ENCODE results near the gene PORCN. TPM values are rescaled to one million over a fixed set of nuclear protein-coding genes. Genes with fewer than 3 reads are reported as not detected.

The PORCN gene
- 10 to 100 TPM; 13.3 to 18.0 TPM for total RNA-seq
- total RNA-seq, result 12.9 to 15.4 reads per million in 2 donors

DNA sequence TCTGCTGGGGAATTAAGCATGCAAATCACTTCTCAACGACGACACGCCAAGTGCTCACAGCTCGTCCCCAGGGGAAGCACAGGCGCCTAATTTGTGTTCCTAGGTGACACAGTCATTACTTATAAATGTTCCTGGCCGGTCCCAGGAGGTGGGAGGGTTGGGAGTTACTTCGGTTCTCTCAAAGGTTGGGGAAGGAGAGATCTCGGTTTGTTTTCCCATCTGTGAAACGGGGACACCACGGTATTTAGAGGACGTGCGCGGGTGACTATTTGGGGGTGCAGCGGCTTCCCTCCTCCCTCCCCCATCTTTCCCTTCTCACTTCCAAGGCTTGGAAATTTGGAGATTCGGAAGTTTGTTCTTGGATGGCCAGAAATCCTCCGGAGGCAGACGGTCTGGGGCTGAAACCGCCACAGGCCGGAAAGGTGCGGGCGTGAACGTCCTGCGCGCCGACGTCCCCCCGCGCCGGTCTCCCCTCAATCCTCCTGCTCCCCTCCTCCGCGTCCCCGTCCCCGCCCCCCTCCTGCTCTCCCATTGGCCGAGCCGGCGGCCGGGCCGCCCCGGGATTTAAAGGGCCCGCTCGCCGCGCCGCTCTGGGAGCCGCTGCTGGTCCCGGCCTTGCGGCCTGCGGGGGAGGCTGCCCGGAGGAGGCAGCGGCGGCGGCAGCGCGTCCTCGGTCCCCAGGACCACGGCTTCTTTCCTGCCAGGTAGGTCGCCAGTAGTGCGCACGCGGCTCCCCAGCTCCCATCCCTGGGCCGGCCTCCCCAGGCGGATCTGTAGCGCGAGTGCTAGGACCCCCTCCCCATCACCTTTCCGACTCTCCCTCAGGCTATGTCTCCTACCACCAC lies at the start of gene PORCN:
Gene PORCN, plus strand, starts transcription at position 593 of the 845 bp plus-strand sequence. CDS start 829 bp downstream, outside the sequence.
- DNase-seq (peak; percentile 52 to 69 (median 67)), ATAC-seq (peak; percentile 94)
- H3K27me3 Mint-ChIP-seq, result no peaks in the 10 kb centered on the region
- H3K9me3 ChIP-seq (ENCODE audit: control insufficient read depth, low read length, poor library complexity, severe bottlenecking), result no peaks in the 10 kb centered on the region
- peaks cover 15% of the 10 kb centered on the region for H3K4me1 Mint-ChIP-seq
- H3K4me3 Mint-ChIP-seq, result peak within 1 kb of the TSS; percentile 93
- H3K36me3 Mint-ChIP-seq (ENCODE audit: low read depth), result no peaks in the 10 kb centered on the region
- peak within 1 kb of the TSS; percentile 90 for H3K27ac Mint-ChIP-seq

DNA sequence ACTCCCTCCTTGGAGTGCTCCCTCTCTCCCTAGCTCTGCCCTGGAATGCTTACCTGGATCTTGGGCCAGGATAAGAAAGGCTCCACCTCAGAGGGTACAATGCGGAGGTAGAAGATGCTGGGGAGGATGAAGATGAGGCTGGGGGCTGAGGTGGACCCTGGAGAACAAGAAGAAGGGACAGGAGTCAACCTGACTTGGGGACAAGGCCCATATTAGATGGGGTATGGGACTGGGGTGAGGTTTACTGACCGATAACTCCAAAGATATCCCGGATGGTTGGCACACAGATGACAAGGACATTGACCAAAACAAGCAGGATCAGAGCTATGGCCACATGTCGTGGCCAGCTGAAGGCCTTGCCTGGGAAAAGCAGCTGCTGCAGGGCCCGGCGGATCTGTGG lies 49.3 kb upstream of the PORCN start:
- H3K27me3 Mint-ChIP-seq, result no peaks in the 10 kb centered on the region
- no peaks in the 10 kb centered on the region for H3K9me3 ChIP-seq (ENCODE audit: control insufficient read depth, low read length, poor library complexity, severe bottlenecking)
- H3K4me1 Mint-ChIP-seq, result peaks cover 8% of the 10 kb centered on the region
- H3K4me3 Mint-ChIP-seq, result no peak overlapping the region
- no peak overlapping the region for H3K27ac Mint-ChIP-seq
- peaks cover 10% of the 10 kb centered on the region for H3K36me3 Mint-ChIP-seq (ENCODE audit: low read depth)
- no peak for DNase-seq
- no peak for ATAC-seq

DNA sequence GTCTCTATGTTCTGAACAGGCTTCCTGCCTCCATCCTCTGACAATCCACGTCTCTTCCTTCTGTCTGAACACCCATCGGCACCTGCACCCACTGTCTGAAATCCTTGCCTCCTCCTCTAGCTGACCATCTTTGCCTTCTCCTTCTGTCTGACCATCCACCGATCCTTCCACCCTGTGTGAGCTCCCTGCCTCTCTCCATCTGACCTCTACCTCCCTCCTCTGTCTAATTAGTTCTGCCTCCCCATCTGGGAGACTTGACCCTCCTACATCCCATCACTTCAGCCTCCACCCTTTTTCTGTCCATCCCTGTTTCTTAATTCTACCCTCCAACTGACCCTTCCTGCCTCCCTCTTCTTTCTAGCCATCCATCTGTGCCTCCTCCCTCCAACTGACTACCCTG lies 48.8 kb upstream of the PORCN start:
- H3K36me3 Mint-ChIP-seq (ENCODE audit: low read depth), result peaks cover 10% of the 10 kb centered on the region
- DNase-seq (no peak), ATAC-seq (no peak)
- no peaks in the 10 kb centered on the region for H3K27me3 Mint-ChIP-seq
- no peak overlapping the region for H3K4me3 Mint-ChIP-seq
- H3K9me3 ChIP-seq (ENCODE audit: control insufficient read depth, low read length, poor library complexity, severe bottlenecking), result no peaks in the 10 kb centered on the region
- H3K4me1 Mint-ChIP-seq, result peaks cover 9% of the 10 kb centered on the region
- no peak overlapping the region for H3K27ac Mint-ChIP-seq

DNA sequence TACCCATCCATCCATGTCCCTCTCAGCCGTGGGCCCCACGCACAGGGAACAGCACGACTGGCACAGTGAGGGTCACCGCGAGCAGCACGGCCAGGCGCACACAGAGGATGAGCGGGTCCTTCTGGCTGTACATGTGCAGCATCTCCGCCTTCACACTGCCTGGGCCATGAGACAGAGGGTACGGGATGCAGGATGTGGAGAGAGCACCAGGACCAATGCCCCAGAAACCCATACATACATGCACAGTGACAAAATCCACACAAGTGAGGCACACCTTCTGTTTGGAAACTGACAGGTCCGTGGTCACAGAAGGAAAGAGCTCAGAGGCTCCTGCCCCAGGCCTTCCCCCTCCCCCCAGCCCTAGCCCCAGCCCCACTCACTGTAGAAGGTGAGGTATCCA lies 48.2 kb upstream of the PORCN start:
- peaks cover 14% of the 10 kb centered on the region for H3K4me1 Mint-ChIP-seq
- H3K9me3 ChIP-seq (ENCODE audit: control insufficient read depth, low read length, poor library complexity, severe bottlenecking), result no peaks in the 10 kb centered on the region
- no peak for ATAC-seq
- H3K4me3 Mint-ChIP-seq, result no peak overlapping the region
- H3K27me3 Mint-ChIP-seq, result no peaks in the 10 kb centered on the region
- H3K36me3 Mint-ChIP-seq (ENCODE audit: low read depth), result peaks cover 10% of the 10 kb centered on the region
- DNase-seq, result no peak
- H3K27ac Mint-ChIP-seq, result no peak overlapping the region

DNA sequence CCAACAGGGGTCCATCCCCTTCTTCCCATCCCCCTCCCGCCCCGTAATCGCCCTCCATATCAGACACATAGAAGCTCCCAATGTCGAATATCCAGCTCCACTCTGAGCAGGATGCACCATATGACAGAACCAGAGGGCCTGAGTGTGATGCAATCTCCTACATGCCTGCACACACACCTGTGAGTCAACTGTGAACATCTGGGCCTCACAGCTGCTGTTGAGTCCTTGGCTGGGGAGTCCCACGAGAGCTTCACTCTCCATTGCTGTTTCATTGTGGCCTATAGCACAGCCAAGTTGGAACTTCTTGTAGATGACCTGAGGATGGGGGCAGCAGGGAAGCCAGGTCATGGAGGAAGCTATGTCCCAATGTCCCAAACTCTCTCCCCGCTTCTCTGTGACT lies 47.0 kb upstream of the PORCN start:
- Mint-ChIP-seq H3K36me3 (ENCODE audit: low read depth) (peaks cover 12% of the 10 kb centered on the region), H3K4me3 (no peak overlapping the region), H3K27me3 (no peaks in the 10 kb centered on the region), H3K27ac (no peak overlapping the region), H3K4me1 (peaks cover 19% of the 10 kb centered on the region)
- DNase-seq (no peak), ATAC-seq (no peak)
- H3K9me3 ChIP-seq (ENCODE audit: control insufficient read depth, low read length, poor library complexity, severe bottlenecking), result no peaks in the 10 kb centered on the region

DNA sequence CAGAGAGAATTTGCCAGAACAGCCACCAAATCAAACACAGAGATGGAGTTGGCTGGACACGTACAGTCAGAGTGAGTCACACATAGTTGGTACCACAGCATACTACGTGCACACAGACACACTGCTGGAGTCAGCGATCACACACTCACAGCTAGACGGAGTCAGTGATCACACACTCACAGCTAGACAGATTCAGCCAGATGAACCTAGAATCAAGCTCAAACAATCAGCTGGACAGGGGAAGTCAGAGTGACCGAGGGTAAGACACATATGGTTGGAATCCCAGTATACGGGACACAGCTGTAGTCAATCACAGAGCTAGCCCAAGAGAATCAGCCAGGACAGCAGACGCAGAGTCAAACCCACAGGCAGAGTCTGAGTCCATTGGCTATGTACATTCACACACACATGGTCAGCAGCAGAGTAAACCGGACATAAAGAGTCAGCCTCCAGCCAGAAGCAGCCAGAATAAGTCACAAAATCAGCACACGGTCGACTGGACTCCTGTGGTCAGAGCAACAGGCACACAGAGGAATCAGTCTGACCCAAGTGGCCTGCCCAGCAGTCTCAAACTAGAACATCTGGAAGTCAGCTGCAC lies 43.4 kb upstream of the PORCN start:
- DNase-seq, result no peak
- H3K36me3 Mint-ChIP-seq (ENCODE audit: low read depth), result peaks cover 4% of the 10 kb centered on the region
- no peak for ATAC-seq
- peak overlapping the region; percentile 67 for H3K27ac Mint-ChIP-seq
- no peaks in the 10 kb centered on the region for H3K27me3 Mint-ChIP-seq
- peaks cover 28% of the 10 kb centered on the region for H3K4me1 Mint-ChIP-seq
- peak overlapping the region; percentile 53 for H3K4me3 Mint-ChIP-seq
- H3K9me3 ChIP-seq (ENCODE audit: control insufficient read depth, low read length, poor library complexity, severe bottlenecking), result no peaks in the 10 kb centered on the region

DNA sequence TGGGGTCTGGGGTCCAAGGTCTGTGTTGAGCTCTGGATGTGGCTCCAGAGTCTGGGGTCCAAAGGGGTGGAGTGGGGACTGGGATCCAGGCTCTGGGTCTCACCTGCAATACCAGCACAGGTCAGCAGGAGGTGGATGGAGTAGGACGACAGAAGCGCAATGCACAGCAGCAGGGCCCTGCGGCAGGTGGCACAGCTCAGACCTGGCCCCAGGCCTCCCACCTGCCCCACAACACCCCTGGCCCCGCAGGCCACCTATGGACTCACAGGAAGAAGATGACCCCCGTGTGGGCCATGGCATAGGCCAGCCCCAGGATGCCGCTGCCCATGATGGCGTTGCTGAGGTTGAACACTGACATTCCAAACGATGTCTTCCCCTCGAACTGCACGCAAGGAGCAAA lies 42.1 kb upstream of the PORCN start:
- Mint-ChIP-seq H3K36me3 (ENCODE audit: low read depth) (peaks cover 4% of the 10 kb centered on the region), H3K4me1 (peaks cover 29% of the 10 kb centered on the region), H3K27ac (no peak overlapping the region), H3K27me3 (no peaks in the 10 kb centered on the region), H3K4me3 (peak overlapping the region; percentile 98)
- DNase-seq, result no peak
- no peaks in the 10 kb centered on the region for H3K9me3 ChIP-seq (ENCODE audit: control insufficient read depth, low read length, poor library complexity, severe bottlenecking)
- ATAC-seq, result no peak

DNA sequence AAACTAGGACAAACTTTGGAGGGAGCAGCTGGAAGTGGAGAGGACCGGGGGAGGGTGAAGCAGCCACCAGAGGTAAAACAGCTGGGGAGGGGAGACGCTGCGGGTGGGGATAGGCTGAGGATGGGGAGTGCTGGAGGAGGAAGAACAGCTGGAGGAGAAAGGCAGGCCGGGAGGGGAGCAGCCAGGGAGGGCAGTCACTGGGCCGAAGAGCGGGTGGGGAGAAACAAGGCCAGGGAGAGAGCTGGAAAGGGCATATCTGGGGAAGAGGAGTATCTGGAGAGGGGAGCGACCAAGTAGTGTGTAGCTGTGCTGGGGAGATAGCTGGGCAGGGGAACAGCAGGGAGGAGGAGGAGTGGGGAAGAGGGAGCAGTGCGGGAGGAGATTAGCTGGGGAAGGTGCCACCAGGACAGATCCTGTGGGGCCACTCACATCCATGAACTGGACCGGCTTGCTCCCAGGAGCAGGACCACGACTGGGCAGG lies 41.5 kb upstream of the PORCN start:
- no peaks in the 10 kb centered on the region for H3K9me3 ChIP-seq (ENCODE audit: control insufficient read depth, low read length, poor library complexity, severe bottlenecking)
- no peak overlapping the region for H3K27ac Mint-ChIP-seq
- DNase-seq, result no peak
- peaks cover 4% of the 10 kb centered on the region for H3K36me3 Mint-ChIP-seq (ENCODE audit: low read depth)
- H3K27me3 Mint-ChIP-seq, result no peaks in the 10 kb centered on the region
- ATAC-seq, result no peak
- peaks cover 29% of the 10 kb centered on the region for H3K4me1 Mint-ChIP-seq
- H3K4me3 Mint-ChIP-seq, result peak overlapping the region; percentile 98

DNA sequence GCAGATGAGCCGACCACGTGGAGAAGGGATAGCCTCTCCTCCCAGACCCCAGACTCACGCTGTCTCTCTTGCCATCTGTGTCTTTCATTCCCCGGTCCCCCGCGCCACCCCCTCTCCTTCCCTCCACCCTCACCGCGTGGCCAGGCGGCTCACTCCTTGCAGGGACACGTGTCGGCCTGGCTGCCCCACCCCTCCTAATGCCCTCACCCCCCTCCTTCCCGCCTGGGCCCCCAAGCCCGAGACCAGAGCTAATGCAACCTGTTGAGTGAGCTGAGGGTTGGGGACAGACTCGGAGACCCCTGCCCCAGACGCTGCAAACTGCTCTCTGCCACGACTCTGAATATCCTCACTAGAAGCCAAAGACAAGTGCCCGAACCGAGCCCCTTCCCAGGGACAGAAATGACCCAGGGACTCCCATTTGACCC lies 40.5 kb upstream of the PORCN start:
- no peaks in the 10 kb centered on the region for H3K27me3 Mint-ChIP-seq
- peak overlapping the region; percentile 98 for H3K4me3 Mint-ChIP-seq
- peak overlapping the region; percentile 95 for H3K27ac Mint-ChIP-seq
- DNase-seq, result peak in 1 of 3 donors; percentile 15
- peak; percentile 68 for ATAC-seq
- peaks cover 4% of the 10 kb centered on the region for H3K36me3 Mint-ChIP-seq (ENCODE audit: low read depth)
- H3K4me1 Mint-ChIP-seq, result peaks cover 29% of the 10 kb centered on the region
- H3K9me3 ChIP-seq (ENCODE audit: control insufficient read depth, low read length, poor library complexity, severe bottlenecking), result no peaks in the 10 kb centered on the region

DNA sequence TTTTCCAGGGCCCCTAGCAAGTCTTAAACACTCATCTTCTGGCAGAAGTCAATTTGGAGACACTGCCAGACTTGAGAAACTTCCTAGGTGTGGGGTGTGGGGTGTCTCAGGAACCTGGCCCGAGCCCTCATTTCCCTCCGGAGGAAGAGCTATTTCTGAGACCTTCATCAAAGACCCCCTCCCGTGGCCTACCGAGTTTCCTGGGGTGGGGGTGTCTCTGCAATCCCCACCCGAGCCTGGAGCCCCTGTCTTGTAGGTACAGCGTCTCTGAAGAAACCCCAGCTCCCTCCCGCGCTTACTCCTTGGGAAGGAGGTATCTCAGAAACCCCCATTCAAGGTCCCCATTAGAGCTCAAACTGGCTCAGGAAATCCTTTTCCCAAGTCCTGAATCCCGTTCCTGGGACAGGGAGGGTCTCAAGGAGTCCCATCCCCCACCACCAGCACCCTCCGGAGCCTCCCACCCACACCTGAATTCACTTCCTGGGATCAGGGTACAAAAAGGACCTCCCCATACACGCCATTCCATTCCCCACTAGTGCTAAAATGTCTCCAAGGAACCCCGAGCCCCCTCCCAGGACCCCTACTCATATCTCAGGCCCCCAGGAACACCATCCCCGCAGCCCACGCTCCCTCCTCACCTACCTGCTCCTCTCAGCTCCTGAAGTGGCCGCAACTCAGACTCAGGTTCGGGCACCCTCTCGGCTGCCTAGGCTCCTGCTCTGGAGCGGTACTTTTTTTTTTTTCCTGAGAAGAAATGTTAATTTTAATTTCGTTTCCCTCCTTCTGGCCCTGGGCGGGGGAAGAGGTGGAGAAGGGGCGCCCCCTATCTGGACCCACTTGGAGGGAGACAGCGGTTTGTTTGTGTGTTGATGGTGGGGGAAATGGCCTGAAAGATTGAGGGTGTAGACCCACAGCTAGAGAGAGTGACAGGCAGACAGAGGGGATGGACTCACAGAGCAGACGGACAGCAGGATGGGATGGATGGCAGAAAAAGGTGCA lies 39.8 kb upstream of the PORCN start:
- peak overlapping the region; percentile 98 for H3K4me3 Mint-ChIP-seq
- ATAC-seq, result peak; percentile 54

DNA sequence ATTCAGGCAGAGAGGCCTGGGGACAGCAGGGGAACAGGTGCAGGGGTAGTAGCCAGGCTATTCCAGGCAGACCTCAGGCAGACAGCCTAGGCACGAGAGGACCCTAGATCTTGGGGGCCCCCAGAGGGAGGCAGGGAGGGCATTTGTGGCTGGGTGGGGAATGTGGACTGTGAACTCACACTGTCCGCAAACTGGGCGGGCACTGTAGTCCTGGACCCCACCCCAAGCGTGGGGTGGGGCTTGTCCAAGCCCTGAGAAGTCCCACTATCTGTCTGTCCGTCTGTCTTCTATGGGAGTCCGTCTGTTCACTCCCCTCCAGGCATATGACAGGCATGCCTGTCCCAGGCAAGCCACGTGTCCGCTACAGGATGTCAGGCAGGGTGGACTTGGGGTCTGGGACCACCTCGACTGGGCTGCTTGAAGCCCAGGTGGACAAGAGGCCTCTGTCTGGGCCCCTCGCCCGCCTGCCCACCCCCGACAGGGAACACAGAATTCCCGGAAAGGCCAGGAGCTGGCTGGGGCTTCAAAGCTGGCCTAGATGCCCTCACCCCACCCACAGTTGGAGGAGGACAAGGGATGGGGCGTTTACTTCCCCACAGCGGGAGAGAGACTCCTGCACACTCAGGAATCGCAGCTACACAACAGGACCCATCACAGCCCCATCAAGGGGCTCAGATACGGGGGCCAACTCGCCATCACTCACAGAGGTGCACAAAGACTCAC lies 38.5 kb upstream of the PORCN start, which contains the start of gene SLC38A5:
Gene SLC38A5, minus strand, starts transcription at position 151 of the 723 bp plus-strand sequence. CDS start 2,336 bp downstream, outside the sequence.
- no peak for DNase-seq
- Mint-ChIP-seq H3K4me3 (peak within 1 kb of the TSS; percentile 98), H3K27me3 (no peaks in the 10 kb centered on the region), H3K36me3 (ENCODE audit: low read depth) (peaks cover 4% of the 10 kb centered on the region), H3K27ac (peak within 1 kb of the TSS; percentile 95), H3K4me1 (peaks cover 24% of the 10 kb centered on the region)
- no peak for ATAC-seq
- H3K9me3 ChIP-seq (ENCODE audit: control insufficient read depth, low read length, poor library complexity, severe bottlenecking), result no peaks in the 10 kb centered on the region

More for the DNA sequence above, 39.8 kb upstream of the PORCN start:
- H3K27ac Mint-ChIP-seq, result peak overlapping the region; percentile 95
- DNase-seq, result peak in 1 of 3 donors; percentile 9
- H3K27me3 Mint-ChIP-seq, result no peaks in the 10 kb centered on the region
- H3K4me1 Mint-ChIP-seq, result peaks cover 29% of the 10 kb centered on the region
- no peaks in the 10 kb centered on the region for H3K9me3 ChIP-seq (ENCODE audit: control insufficient read depth, low read length, poor library complexity, severe bottlenecking)
- H3K36me3 Mint-ChIP-seq (ENCODE audit: low read depth), result peaks cover 4% of the 10 kb centered on the region

DNA sequence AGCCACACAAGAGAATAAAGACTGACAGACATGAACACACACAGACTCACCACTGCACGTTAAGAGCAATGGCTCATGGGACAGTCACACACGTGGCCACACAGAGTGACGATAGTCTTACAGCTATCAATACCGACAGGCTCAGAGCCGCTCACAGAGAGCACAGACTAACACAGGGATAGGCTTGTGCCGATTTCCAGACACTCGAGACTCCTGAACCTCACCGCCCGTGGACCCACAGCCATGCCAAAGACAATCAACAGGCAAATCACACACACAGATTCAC lies 38.0 kb upstream of the PORCN start:
- H3K4me3 Mint-ChIP-seq, result no peak overlapping the region
- DNase-seq, result no peak
- H3K27me3 Mint-ChIP-seq, result no peaks in the 10 kb centered on the region
- H3K4me1 Mint-ChIP-seq, result peaks cover 20% of the 10 kb centered on the region
- H3K9me3 ChIP-seq (ENCODE audit: control insufficient read depth, low read length, poor library complexity, severe bottlenecking), result no peaks in the 10 kb centered on the region
- ATAC-seq, result no peak
- peaks cover 4% of the 10 kb centered on the region for H3K36me3 Mint-ChIP-seq (ENCODE audit: low read depth)
- no peak overlapping the region for H3K27ac Mint-ChIP-seq

All from T-helper 17 cell (primary cell).